GM21529 (cell line): ENCODE data around the gene EIF4B.

Experiments
- ATAC-seq: cut with Tn5 transposase; IDR thresholded peaks from one replicate; pipeline ENCODE4 v1.9.1; 2021; ENCODE audit not compliant: unreplicated experiment

The EIF4B gene

DNA sequence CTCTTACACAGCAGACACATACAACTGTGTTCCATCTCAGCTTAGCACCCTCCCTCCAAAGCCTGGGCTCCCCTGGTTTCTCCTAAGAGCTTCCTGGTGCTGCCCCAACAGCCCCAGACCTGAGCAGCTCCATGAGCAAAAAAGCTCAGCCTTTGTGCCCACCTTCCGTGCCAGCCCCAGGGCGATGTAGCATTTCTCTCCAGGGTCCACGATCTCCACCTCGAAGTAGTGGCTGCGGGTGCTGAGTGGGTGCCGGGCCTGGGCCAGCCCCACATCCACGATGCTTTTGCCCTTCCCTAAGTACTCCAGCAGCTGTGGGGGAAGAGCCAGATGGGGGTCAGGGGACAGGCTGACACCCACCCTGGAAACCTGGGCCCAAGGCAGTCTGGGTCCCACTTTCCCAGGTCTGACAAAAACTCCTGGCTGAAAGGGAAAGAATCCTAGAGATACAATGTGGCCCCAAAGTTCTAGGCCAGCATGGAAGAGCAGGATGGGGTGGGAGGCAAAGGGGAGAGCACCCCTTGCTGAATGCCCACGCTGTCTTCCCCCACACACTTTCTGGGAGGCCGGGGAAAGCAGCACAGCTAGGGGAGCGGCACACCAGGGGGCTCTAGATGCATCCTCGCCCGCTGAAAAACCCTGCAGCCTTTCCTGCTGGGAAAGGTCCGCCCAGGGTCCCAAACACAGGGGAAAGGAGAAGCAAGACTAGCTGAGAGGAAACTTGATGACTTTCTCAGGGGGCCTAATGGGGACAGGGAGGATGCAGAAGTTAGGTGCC, 61.9 kb downstream of the EIF4B start:
- ATAC-seq = no peak

DNA sequence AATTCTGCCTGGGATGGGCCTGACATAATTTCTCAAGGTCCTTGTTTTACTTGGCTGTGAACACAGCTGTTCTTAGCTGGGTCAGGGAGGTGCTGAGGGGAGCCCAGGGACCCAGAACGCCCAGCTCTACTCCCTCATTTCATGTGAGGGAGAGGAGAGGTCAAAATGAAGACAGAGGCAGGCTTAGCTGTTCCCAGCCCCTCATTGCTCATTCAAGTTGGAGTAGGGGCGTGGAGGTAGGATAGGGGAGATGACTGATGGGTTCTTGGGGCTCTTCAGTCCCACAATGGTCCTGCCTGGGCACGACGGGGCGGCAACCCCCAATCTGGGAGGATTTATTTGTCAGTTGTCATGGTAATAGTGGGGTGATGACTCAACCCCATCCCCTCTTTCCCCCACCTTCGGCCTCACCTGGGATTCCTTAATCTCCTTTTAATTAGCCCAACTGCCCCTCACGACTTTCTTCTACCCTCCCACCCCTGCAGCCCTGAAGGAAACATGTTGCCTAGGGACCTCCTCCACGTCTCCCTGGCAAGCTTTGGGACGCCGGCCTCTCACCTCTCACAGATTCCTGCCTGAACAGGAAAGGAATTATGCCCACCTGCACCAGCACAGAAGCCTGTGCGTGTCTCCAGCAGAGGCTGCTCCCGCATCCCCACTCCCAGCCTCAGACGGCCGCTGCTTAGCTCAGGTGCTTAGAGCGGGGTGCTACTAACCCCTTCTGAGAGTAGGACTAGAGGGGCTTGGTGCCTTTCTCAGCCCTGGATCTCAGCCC, 62.7 kb downstream of the EIF4B start:
- no peak for ATAC-seq

DNA sequence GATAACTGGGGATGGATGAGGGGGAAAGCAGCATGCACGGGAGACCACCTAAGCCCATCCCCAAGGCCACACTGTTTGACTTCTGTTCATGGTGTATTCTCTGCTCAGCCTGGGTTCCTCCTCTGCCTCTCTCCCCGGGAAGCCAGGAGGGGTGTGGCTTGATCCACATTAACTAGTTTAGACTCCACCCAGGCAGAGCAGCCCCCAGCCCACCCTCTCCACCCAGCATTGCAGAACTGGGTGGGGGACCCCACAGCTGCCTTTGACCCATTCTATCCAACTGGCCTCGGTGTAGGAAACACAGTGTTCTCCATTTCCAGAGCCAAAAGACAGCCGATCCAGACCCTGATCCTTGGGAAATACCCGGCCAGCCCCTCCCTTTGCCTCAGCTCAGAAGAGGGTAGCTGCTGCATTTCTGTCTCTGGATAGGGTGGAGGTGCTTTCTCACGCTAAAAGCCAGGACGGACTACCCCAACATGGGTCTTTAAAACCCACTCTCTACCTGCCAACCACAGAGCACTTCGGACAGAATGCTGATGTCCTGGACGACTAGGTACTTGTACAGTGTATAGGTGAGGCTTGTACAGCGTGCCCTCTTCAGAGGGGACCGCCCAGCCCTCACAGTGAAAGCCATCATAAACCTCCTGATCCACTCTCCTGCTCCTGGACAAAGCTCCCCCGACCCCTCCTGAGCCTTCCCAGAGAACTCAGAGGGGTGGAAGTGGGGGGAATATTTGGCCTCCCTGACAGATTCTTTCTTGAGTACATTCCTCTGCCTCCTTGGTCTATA, 63.6 kb downstream of the EIF4B start:
- ATAC-seq = no peak

DNA sequence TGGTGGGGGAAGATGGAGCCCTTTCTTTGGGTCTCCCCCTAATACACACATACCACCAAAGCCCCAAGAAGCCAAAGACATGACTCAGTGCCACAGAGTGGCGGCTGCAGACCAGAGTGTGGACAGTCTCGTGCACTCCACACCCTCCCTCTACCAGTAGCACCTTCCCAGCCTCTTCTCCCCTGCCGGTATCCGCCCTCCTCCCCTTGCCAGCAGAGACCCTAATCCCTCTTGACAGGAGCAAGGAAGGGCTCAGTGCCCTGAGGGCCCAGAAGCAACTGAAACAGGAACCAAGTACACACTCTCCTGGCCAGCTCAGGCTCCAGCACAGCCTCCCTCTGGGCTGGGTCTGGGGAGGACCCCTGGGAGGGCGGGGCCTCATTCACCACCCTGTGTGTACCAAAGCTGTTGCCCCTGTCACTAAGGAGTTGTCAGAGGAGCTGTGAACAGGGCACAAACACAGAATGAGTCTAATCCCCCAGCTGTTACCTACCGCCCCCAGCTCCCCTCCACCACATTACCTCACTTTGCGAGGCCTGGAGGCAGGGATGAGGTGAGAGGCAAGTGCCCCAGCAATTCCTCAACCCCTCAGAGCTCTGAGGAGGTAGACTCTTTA, 64.7 kb downstream of the EIF4B start:
- ATAC-seq = no peak

DNA sequence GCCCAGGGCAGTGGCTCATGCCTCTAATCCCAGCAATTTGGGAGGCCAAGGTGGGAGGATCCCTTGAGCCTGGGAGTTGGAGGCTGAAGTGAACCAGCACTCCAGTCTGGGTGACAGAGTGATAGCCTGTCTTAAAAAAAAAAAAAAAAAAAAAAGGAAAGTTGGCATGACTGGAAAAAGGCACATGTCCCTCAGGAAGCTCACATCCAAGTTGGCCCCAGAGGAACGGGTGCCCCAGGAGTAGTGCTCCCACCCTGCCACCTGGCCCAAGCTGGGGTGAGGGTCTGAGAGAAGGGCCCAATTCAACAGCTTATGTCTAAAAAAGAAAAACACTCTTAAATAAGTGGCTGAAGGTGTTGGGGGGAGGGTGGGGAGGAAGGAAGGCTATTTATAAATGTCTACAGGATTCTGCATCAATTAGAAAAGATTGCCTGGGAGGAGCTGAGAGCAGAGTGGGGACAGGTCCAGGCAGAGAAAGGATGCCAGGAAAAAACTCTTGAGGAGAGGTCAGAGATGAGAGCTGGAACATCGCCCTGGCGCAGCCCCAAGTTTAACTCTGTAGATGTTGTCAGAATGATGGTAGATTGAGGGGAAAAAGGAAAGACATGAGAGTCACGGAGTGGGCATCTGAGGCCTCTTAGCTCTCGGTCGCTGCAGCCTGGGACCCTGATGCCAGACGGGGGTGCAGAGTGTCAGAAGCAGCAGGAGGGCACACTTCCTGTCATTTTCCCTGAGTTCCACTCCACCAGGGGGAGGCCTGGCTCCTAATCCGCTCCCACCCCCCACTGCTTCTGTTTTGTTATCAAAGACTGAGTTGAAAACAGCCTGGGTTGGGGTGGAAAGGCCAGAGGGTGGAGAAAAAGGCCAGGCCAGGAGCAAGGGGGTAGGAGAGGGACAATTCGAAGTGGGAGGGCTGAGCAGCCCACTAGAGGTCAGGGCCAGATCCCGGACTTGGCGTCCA, 65.6 kb downstream of the EIF4B start:
- ATAC-seq = no peak

DNA sequence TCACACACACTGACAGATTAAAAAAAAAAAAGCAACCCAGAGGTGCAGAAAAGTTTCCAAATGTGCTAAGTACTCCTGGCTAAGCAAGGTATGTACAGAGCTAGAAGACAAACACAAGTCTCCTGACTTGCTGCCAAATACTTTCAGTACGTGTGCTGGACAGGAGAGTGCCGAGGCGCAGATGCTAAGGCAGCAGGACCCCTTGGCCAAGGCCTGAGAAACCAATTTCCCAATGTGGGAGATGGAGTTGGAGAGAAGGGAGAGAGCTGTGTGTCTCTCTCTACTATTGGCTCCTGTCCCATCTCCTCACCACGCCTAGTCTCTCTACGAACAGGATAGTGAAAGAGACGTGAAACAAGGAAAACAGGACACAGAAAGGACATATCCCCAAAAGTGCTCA, 67.6 kb downstream of the EIF4B start:
- ATAC-seq = no peak

DNA sequence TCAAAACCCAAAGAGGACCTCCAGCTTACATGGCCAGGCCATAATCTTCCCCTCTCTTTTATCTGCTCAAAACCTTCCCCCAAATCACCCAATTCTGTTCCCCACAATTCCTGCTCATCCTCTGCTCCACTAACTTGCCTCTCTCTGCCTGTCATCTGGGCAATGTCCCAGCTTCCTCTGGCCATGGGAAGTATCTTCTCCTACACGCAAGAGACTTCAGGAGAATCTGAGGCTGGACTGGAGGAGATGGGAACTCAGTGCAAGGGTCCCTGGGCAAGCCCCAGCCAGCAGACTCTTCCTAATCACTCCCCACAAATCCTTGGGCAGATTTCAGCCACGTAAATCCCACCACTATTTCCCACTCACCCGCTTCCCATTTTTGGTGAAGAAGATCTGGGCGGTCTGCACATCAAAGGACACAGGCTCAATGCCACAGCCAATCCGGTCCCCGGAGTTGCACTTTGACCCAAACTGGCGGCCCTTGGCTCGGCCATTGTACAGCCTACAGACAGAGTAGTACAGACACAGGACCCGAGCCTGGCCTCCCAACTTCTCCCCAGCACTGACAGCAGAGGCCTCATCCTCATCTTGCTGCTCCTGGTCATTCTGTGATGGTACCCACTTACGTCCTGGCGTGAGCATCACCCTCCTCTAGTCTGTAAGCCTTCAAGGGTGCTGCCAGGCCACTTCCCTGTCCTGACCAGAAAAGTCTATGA, 68.2 kb downstream of the EIF4B start:
- no peak for ATAC-seq

DNA sequence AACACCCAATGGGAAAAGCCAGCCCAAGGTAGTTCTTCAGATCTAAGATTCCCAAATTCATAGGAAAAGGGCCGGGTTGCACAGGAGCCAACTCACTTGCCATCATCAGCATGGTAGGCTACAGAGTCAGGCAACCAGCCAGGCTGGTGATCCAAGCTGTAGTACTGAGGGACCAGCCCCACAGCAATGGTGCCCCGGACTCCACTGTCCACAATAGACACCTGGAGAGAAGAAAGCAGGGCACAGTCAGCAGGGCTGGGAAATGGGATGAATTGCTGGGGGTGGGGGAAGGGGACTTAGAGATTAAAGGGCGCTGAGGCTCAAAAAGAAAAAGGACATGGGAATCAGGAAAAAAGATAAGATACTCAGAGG, 68.7 kb downstream of the EIF4B start:
- no peak for ATAC-seq

DNA sequence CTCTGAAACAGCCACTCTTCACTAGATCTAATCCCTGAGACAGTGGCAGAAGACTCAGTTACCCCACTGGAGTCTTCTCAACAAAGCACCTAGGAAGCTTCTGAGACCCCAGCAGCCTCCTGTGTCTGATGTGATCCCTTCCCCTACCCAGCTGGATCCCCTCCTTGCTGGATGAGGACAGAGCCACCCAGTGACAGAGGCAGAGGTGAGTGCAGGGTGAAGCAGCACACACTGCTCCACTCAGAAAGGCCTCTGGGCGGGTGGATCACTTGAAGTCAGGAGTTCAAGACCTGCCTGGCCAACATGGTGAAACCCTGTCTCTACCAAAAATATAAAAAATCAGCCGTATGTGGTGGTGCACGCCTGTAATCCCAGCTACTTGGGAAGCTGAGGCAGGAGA, 70.2 kb downstream of the EIF4B start:
- no peak for ATAC-seq

DNA sequence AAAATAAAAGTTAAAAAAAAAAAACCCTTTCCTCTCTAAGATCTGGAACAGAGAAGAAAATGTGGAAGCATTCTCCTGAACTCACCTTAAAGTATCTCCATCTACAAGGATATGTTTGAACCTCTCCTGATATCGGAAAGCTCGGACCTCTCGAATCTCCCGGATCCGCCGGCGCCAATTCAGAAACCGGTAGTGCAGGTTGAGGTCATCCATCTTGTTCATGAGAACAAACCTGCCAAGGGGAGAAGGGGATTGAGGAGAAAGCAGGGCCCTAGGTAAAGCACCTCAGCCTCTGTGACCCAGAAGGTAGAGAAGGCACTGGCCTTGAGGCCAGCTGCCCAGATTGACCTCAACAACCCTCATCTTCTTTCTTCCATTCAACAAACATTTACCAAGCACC, 70.8 kb downstream of the EIF4B start:
- ATAC-seq = no peak

DNA sequence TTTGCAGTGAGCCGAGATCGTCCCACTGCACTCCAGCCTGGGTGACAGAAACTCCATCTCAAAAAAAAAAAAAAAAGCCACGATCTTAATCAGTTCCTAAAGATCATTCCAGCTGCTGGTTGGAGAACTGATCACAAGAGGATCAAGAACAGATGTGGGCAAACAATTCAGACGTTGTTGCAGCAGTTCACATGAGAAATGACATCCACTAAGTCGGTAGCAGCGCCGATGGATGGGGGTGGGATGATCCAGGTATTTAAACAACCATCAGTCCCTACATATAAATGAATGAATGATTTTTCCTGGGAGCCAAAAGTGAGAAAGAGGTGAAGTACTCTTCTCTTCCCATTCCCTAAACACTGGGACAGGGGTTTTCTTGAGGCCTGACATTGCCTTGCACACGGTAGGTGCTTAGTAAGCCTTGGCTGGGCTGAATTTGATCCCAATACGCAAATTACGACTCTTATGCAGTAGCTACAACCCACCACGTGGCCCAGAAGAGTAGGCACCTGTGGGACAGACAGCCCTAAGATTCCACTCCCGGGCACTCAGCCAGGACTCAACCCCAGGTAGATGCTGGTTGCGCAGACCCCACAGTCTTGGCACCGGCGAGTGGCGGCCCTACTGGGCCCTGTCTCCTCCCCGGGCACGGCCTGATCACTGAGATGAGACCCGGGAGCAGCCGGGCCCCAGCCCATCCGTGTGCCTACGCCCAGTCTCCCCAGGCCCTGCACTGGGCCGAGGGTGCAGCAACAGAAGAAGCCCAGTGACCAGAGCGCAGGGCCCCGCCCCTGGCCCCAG, 72.4 kb downstream of the EIF4B start:
- no peak for ATAC-seq

DNA sequence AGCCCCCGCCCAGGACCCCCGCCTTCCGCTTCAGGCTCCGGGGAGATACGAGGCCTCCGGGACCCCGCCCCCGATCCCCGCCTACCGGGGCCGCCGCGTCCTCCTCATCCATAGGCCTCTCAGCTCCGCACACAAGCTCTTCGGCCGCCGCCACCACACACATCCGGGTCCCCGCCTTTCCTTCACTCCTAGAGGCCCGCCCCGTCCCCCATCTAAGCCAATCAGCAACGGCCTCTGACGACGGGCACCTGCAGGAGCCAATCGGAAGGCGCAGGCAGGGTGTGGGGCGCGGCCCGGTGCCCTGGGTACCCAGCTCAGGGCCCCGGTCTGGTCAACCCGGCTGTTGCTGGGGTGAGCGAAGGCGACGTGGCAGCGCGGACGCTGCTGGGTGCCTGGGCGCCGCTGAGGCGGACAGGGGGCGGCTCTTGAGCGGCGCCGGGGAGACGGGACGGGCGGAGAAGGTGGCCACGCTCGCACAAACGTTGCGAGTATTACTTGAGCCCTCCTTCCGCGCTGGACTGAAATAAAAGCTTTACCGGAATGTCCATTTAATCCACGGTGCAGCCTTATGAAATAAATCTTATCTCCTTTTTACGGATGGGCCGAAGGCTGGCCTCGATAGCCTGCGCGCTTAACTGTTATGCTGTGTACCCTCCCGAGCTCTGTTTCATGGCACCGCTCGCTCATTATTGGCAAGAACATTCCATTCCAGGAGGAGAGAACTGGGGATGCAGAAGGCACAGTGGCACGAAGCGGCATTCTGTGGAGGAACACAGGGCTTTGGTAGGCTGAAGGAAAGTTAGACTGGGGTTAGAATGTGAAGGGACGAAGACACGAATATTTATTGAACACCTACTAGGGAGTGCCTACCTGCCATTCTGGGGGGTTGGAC, 73.2 kb downstream of the EIF4B start, which contains the start of gene SPRYD3:
SPRYD3 (minus strand) TSS at position 165 of the 892 bp plus-strand sequence; CDS start at position 108, 57 bp downstream.
- peak; percentile 99 for ATAC-seq

DNA sequence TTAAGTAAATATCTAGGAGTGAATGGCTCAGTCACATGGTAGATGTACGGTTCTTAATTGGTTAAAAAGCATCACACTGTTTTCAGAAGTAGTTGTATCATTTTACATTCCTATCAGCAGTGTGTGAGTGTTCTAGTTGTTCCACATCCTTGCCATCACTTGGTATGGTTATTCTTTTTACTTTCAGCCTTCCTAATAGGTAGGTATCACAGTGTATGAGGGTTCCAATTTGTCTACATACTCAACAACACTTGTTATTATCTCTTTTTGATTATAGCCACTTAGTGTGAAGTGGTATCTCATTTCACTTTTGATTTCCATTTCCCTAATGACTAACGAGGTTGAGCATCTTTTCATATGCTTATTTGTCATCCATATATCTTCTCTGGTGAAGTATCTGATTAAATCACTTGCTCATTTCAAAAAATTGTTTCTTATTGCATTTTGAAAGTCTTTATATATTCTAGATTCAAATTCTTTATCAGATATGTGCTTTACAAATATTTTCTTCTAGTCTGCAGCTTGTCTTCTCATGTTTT, 76.5 kb downstream of the EIF4B start:
- ATAC-seq = no peak

DNA sequence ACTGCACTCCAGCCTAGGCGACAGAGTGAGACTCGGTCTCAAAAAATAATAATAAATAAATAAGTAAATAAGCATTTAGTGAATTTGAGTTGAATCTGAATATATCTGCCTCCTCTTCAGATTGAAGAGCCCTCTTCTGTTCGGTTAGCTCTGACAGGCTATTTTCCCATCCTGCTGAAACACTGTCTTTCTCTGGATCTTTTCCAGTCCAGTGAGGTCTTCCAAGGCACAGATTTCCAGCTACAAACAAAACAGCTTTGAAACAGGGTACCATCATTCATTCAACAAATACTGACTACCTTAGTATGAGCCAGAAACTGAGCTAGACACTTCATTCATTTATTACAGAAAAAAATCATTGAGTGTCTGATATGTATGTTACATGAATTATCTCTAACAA, 80.1 kb downstream of the EIF4B start:
- ATAC-seq = no peak

DNA sequence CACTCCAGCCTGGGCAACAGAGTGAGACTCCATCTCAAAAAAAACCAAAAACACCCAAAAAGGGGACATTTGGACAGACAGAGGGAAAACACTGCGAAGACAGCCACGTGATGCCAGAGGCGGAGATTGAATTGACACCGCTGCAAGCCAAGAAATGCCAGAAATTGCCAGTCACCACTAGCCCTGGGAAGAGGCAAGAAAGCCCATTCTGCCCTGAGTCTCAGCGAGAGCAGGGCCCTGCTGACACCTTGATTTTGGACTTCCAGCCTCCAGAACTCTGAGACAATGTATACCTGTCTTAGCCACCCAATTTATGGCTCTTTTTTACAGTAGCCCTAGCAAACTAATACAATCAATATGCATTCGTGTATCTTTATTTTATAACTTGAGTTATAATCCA, 83.8 kb downstream of the EIF4B start:
- ATAC-seq = no peak

DNA sequence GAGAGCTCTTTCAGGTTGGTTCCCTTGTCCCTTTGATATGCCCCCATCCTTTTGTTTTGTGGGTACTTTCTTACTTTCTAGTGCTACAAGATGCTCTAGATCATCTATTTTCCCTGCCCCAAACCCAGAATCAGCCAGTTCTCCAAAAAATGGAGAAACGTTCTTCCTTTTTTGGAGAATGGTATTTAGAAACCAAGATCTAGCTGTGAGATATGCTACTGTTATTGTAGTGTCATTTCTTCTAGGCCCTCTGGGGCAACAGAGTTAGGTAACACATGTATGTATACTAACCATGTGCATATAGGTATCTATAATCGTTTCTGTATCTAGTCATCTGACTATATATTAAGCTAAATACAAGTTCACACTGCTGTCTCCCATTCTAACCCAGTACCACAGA, 84.3 kb downstream of the EIF4B start:
- no peak for ATAC-seq

DNA sequence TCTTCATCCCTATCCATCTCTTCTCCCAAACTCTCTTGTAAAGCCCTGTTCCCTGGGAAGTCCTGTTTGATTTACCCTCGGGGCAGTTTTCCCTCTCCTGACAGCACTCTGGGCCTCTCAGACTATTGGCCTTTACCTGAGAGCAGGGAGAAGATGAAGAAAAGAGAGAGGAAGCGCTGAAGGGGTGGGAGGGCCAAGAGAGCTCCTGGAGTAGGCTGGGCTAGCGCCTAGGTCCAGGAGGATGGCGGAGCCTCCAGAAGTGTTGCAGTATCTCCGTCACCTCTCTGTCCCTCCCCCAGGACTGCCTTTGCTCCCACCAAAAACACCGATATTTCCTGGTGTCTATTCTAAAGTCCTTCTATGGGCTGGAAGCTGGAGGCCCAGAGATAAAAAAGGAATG, 85.5 kb downstream of the EIF4B start:
- no peak for ATAC-seq
